CD4-positive, alpha-beta T cell treated with Interleukin-15 for 1 hour (primary cell): ENCODE data around the gene FAM90A1.
"Not testable (repeated sequence)": the region's sequence is repeated elsewhere in the genome, so short reads cannot be mapped to it uniquely, and the experiment has no call there.

Source experiments
- DNase-seq: peaks from one replicate; pipeline ENCODE4 v3.0.0-alpha.2; 2020

The FAM90A1 gene

DNA sequence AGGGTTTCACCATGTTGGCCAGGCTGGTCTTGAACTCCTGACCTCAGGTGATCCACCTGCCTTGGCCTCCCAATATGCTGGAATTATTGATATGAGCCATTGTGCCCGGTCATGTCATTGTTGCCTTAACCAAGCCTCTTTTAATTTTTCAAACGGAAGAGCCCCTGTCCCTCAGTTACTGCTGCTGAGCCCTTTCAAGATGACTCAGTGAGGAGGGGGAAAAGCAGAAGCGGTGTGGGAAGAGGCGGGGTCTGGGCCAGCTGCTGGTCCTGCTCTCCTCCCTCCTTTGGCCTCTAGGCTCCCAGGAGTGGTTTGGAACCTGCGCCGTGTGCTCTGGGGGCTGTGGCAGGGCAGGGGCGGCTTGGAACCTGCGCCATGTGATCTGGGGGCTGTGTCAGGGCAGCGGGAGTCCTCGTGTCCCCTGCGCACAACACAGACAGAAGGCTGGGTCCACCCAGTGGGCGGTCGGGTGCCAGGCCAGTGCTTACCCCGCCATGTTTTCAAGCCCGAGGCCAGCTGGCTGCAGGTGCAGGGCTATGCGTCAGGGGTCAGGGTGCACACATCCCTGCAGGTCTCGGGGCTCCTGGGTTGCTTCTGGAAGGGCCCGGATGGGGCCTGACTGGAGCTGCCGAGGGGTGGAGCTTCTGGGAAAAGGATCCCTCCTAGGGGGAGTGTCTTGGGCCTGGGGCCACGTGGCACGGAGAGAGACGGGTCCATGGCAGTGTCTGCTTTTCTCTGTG, at the start of gene FAM90A1:
TSS of gene FAM90A1 (minus strand) at position 627 of the 740 bp plus-strand sequence. CDS start 2,786 bp downstream, outside the sequence.
- DNase-seq: peak; percentile 36

GRCh38 chr12:8276397-8276796, 49.0 kb upstream of the FAM90A1 start:
- not testable (repeated sequence) for DNase-seq

DNA sequence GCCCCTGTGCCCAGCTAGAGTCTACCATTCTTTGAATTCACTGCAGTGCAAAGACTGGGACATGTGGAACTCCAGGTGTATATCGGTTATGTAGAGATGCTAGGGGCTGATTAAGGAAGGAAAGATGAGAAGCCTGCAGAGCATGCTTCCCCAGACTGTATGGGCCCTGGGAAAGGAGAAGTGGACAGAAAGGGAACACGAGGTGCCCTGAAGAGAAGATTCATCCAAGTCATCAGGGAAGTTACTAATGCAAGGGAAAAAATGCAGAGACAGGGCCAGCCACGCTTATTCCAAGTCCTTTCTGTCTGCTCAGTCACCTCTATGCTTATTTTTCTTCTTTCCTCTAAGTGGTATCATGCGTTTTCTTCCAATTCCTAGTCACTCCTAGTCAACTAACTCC, 39.3 kb upstream of the FAM90A1 start:
- DNase-seq: peak; percentile 30

DNA sequence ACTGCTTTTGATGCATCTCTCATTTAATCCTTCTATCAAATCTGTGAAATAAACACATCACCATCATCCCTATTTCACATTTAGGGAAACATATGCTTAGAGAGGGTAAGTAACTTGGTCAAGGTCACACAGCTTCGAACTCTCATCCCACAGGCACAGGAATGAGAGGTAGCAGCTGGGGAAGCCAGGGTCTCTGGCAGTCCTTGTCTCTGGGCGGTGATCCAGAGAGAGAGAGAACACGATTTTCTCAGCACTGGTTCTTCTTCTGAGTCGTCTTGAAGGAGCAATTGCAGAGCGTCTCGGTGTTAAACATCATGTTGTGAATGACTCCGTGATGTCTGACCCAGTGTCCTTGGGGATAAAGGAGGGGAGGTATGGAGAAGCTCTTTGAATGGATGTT, 36.8 kb upstream of the FAM90A1 start:
- DNase-seq: not testable (repeated sequence)

GRCh38 chr12:8261111-8261554, 33.7 kb upstream of the FAM90A1 start:
- DNase-seq: not testable (repeated sequence)

DNA sequence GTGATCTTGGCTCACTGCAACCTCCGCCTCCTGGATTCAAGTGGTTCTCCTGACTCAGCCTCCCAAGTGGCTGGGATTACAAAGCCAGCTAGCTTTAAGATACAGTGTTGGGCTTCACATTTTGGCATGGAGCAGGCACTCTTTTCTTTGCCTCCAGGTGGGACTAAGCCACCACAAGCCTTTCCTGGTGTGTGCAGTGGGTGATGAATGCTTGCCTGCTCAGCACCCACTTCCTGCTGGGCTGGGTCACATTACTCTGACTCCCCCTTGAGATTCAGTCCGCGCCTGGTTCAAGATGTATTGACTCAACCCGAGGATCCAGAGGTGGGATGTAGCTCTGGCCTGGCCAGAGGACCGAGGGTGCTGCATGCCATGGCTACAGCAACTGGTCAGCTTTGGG, 28.9 kb upstream of the FAM90A1 start:
- DNase-seq: not testable (repeated sequence)

- DNase-seq: not testable (repeated sequence)
Measured at GRCh38 chr12:8254705-8255104, 27.3 kb upstream of the FAM90A1 start.

DNA sequence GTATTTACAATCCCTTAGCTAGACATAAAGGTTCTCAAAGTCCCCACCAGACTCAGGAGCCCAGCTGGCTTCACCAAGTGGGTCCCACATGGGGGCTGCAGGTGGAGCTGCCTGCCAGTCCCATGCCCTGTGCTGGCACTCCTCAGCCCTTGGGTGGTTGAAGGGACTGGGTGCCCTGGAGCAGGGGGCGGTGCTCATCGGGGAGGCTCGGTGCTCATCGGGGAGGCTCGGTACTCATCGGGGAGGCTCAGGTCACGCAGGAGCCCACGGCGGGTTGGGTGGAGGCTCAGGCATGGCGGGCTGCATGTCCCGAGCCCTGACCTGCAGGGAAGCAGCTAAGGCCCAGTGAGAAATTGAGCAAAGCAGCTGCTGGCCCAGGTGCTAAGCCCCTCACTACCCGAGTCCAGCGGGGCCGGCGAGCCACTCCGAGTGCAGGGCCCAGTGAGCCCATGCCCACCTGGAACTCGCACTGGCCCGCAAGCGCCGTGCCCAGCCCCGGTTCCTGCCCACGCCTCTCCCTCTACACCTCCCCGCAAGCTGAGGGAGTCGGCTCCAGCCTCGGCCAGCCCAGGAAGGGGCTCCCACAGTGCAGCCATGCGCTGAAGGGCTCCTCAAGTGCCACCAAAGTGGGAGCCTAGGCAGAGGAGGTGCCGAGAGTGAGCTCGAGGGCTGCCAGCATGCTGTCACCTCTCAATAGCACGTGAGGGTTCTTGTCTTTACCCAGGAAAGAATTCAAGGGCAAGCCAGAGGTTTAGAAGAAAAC, 24.8 kb upstream of the FAM90A1 start:
- DNase-seq: not testable (repeated sequence)

DNA sequence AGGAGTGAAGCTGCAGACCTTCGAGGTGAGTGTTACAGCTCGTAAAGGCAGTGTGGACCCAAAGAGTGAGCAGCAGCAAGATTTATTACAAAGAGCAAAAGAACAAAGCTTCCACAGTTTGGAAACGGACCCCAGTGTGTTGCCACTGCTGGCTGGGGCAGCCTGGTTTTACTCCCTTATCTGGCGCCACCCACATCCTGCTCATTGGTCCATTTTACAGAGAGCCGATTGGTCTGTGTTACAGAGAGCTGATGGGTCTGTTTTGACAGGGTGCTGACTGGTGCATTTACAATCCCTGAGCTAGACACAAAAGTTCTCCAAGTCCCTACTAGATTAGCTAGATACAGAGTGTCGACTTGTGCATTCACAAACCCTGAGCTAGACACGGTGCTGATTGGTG, 24.2 kb upstream of the FAM90A1 start:
- not testable (repeated sequence) for DNase-seq

GRCh38 chr12:8246941-8247535, 19.6 kb upstream of the FAM90A1 start:
- not testable (repeated sequence) for DNase-seq

GRCh38 chr12:8243682-8244161, 16.3 kb upstream of the FAM90A1 start:
- not testable (repeated sequence) for DNase-seq

- DNase-seq: peak; percentile 98
Measured at GRCh38 chr12:8242880-8243681, 15.7 kb upstream of the FAM90A1 start.

DNA sequence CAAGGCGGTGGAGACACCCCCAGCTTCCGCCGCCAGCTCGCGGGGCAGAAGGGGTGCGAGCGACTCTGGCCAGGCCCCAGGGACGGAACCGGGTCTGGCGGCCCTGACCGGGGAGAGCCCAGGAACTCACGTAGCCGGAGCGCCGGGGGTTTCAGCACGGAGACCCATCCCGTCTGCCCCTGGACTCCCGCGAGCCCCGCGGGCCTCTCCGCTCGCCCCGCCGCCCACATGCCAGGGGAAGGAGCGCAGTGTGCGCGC, 15.1 kb upstream of the FAM90A1 start:
- DNase-seq: not testable (repeated sequence)

DNA sequence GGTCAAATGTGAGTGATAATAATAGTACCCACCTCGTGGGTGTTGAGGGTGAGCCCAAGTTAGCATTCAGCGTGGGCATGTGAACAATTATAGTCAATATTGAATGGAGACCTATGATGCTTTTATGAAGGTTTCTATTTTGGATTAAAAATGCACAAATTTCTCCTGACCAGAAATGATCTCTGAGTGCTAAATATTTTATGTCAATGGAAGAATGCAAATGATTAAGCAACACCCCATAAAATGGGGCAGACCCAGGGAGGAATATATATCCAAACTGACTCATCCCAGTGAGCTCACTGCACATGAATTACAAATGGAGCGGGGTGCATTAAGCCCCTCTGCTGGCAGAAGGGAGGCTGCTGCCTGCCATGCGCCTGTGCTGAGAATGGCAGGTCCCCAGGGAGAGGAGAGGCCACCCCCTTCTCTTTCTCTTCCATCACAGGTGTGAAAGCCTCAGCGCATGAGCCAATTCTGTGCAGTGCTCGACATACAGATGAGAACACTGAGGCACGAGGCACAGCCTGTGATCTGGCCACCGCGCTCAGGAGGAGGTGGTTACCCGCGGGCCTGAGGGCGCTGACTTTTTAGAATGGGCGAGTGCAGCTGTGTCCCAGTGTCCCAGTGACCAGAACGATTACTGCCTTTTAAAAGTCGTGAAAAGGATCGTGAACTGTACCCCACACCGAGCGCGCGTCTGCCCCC, 14.7 kb upstream of the FAM90A1 start:
- DNase-seq: peak; percentile 39

DNA sequence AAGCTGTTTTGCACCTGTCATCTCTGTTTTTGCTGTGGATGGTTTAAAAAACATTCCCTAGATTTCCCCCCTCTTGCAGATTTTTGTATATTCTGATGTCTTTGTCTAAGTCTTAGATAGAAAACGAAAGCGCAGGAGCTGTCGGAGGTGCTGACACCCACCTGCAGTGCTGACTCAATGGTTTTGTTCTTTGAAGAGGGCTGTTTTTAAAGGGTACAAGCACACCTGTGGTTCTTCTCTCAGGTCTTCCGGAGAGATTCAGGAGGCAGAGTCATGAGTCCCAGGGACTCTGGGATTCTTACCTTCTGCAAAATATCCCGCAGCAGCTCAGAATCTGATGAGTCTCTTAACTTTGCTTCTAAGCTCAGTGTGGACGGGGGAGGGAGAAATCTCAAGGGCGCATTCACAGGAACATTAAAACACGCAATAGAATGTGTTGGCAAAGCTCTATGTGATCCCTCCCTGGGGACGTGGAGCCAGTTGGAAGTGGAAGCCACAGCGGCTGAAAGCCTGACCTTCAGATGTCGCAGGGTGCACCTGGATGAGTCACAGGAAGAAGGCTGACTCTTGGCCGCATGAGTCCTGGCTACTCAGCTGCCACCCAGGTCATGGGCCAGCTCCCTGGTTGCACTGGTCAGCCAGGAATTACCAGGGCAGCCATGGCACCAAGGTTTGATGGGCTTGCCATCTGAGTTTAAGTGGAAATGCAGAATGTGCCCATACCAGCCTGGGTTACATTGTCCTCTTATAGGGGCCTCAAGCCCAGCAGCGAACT, 13.1 kb upstream of the FAM90A1 start:
- DNase-seq: not testable (repeated sequence)

DNA sequence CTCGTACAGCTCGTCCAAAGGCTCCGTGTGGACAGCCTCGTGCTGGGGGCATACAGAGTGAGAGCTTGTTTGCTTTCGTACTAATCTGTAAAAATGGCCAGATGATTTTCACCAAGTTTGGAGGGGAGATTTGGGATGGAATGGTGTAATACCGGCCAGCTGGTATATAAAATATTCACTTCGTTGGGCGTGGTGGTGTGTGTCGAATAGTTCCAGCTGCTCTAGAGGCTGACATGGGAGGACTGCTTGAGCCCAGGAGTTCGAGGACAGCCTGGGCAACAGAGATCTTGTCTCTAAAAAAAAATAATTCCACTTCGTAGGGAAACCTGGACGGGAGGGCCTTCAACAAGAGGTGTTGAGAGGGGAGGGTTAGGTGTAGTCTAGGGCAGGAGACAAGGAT, 9.6 kb upstream of the FAM90A1 start:
- DNase-seq: not testable (repeated sequence)

GRCh38 chr12:8235316-8236157, 8.1 kb upstream of the FAM90A1 start:
- not testable (repeated sequence) for DNase-seq

DNA sequence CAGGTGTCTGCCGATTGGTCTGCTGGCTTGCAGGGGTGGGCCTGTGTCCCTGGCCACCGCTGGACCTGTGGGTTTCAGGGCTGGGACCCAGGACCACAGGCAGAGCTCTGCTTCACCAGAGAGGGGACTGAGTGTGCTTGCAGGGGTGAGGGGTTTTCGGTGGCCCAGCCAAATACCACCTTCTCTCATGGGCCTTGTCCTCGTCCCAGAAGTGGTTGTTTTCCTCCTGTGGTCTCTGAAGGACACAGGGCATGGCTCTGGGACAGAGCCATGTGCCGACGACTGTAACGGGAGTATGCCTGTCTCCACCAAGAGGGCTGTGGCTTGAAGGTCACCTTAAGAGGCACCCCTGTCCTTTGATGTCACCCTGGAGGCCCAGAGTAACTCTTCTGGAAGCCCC, 7.3 kb upstream of the FAM90A1 start:
- DNase-seq: not testable (repeated sequence)

DNA sequence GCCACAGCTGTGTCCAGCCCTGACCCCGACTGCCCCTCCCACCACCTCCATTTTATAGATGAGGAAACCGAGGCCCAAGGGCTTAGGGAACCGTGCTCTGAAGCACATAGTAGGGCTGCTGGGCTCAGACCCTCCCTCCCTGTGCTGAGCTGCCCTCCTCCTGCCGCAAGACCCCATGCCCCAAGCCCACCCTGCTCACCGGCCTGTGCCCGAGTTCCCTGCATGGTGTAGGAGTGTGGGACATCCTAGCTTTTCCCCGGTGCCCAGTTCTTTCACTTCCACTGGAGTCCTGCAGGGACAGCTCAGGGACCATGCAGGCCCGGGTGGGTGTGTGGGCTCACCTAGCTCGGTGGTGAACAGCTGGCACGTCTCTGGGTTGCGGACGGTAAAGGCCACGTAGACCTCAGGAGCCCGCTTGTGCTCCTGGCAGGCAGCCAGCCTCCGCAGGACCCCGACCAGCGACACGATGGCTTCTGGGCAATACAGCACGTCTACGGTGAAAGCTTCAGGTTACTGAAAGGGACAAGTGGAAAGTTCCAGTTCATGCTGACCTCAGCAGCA, 6.6 kb upstream of the FAM90A1 start:
- not testable (repeated sequence) for DNase-seq

- not testable (repeated sequence) for DNase-seq
Measured at GRCh38 chr12:8233300-8233855, 6.0 kb upstream of the FAM90A1 start.
